WTC11 (cell line): ENCODE results near the gene LRRC17.

ENCODE experiments used
- GTF2I ChIP-seq: fragments of 250-450 bp; sonication (Bioruptor Pico); conservative IDR thresholded peaks from 2 replicates; pipeline ENCODE4 v1.4.0; 2021; ENCODE audit warnings: mild to moderate bottlenecking
- MXD4 ChIP-seq: fragments of 250-450 bp; sonication (Bioruptor Pico); IDR thresholded peaks from 2 replicates; pipeline ENCODE4 v1.8.0; 2021; ENCODE audit warnings: mild to moderate bottlenecking, moderate library complexity, borderline replicate concordance
- ZNF396 ChIP-seq: fragments of 250-450 bp; sonication (Bioruptor Pico); IDR thresholded peaks from 2 replicates; pipeline ENCODE4 v1.8.0; 2021; ENCODE audit warnings: mild to moderate bottlenecking, moderate library complexity, borderline replicate concordance
- ZNF423 ChIP-seq: fragments of 250-450 bp; sonication (Bioruptor Pico); IDR thresholded peaks from 2 replicates; pipeline ENCODE4 v2.1.2; 2022; ENCODE audit warnings: mild to moderate bottlenecking, moderate library complexity
- TF ChIP-seq, protein P1 (sequence below): fragments of 250-450 bp; sonication (Bioruptor Pico); IDR thresholded peaks from 2 replicates; pipeline ENCODE4 v1.8.0; 2021; ENCODE audit warnings: mild to moderate bottlenecking
- TF ChIP-seq, protein P2 (sequence below): fragments of 200-600 bp; IDR thresholded peaks from 2 replicates; pipeline ENCODE4 v1.8.0; 2022; ENCODE audit warnings: antibody characterized with exemption
- TF ChIP-seq, protein P3 (sequence below): sonication (generic); formaldehyde crosslinking; IDR thresholded peaks from 2 replicates; pipeline ENCODE4 v1.8.1; 2023; ENCODE audit warnings: mild to moderate bottlenecking, missing genetic modification reagents
- TF ChIP-seq, protein P4 (sequence below): sonication (generic); formaldehyde crosslinking; IDR thresholded peaks from 2 replicates; pipeline ENCODE4 v1.8.0; 2022; ENCODE audit warnings: mild to moderate bottlenecking, missing genetic modification reagents

DNA sequence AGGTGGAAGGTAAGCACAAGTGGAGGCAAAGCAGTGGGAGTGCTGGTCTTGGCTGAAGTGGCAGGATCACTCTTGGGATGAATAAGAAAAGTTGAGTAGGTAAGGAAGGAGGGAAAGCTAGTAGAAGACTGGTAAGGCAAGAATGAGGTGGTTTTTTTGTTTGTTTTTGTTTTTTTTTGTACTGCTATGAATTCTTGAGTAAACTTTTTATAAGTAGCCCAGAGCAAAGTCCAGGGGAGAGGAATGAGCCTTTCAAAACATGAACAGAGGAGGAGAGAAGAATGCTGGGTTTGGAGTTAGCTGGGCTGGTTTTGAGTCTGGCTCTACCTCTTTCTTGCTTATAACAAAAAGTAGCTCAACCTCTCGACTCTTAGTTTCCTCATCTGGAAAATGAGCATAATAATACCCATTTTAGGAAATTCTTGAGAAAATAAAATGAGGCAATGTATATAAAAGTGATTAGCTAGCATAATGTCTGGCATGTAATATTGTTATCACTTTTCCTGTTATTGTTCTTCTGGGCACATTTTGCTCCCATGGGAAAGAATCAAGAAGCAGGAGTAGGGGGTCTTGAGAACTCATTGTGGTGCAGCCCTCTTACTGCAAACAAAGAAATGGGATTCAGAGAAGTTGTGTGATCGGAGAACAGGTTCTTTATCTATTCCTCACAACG, 24.1 kb upstream of the LRRC17 start:
- TF ChIP-seq MXD4 (no peak), ZNF396 (no peak), GTF2I (CRISPR knock-in tag) (no peak), ZNF423 (no peak)
- TF ChIP-seq, protein P1, sequence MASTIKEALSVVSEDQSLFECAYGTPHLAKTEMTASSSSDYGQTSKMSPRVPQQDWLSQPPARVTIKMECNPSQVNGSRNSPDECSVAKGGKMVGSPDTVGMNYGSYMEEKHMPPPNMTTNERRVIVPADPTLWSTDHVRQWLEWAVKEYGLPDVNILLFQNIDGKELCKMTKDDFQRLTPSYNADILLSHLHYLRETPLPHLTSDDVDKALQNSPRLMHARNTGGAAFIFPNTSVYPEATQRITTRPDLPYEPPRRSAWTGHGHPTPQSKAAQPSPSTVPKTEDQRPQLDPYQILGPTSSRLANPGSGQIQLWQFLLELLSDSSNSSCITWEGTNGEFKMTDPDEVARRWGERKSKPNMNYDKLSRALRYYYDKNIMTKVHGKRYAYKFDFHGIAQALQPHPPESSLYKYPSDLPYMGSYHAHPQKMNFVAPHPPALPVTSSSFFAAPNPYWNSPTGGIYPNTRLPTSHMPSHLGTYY (CRISPR knock-in tag): no peak
- TF ChIP-seq, protein P2, sequence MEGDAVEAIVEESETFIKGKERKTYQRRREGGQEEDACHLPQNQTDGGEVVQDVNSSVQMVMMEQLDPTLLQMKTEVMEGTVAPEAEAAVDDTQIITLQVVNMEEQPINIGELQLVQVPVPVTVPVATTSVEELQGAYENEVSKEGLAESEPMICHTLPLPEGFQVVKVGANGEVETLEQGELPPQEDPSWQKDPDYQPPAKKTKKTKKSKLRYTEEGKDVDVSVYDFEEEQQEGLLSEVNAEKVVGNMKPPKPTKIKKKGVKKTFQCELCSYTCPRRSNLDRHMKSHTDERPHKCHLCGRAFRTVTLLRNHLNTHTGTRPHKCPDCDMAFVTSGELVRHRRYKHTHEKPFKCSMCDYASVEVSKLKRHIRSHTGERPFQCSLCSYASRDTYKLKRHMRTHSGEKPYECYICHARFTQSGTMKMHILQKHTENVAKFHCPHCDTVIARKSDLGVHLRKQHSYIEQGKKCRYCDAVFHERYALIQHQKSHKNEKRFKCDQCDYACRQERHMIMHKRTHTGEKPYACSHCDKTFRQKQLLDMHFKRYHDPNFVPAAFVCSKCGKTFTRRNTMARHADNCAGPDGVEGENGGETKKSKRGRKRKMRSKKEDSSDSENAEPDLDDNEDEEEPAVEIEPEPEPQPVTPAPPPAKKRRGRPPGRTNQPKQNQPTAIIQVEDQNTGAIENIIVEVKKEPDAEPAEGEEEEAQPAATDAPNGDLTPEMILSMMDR: no peak
- TF ChIP-seq, protein P3, sequence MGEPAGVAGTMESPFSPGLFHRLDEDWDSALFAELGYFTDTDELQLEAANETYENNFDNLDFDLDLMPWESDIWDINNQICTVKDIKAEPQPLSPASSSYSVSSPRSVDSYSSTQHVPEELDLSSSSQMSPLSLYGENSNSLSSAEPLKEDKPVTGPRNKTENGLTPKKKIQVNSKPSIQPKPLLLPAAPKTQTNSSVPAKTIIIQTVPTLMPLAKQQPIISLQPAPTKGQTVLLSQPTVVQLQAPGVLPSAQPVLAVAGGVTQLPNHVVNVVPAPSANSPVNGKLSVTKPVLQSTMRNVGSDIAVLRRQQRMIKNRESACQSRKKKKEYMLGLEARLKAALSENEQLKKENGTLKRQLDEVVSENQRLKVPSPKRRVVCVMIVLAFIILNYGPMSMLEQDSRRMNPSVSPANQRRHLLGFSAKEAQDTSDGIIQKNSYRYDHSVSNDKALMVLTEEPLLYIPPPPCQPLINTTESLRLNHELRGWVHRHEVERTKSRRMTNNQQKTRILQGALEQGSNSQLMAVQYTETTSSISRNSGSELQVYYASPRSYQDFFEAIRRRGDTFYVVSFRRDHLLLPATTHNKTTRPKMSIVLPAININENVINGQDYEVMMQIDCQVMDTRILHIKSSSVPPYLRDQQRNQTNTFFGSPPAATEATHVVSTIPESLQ (CRISPR knock-in tag): no peak
- TF ChIP-seq, protein P4, sequence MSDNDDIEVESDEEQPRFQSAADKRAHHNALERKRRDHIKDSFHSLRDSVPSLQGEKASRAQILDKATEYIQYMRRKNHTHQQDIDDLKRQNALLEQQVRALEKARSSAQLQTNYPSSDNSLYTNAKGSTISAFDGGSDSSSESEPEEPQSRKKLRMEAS (CRISPR knock-in tag): no peak
